Spleen (tissue), 11 donors: Measurements from ENCODE around the gene FAM180B. TPM values are rescaled to one million over a fixed set of nuclear protein-coding genes. Genes with fewer than 3 reads are reported as not detected.

Experiments
- DNase-seq: peaks from one replicate; pipeline ENCODE4 v3.0.0-alpha.2; 2020
- H3K27ac ChIP-seq, 8 donors: fragments of 200-600 bp; sonication (generic) in 7 of 8; 1 replicate in 4 of 8; 2 replicates in 4 of 8; pipeline versions ENCODE4 v1.5.0 to v1.8.0; 2016 to 2021; ENCODE audit warnings: inconsistent platforms in 4 of 8, mild to moderate bottlenecking in 4 of 8, moderate library complexity in 1 of 8
- H3K27me3 ChIP-seq, 7 donors: fragments of 200-600 bp; sonication (generic) in 6 of 7; replicated peaks in 1 of 7; 1 replicate in 4 of 7; 2 replicates in 3 of 7; pipeline versions ENCODE4 v1.5.0 to v1.8.0; 2016 to 2021; ENCODE audit warnings: inconsistent platforms in 3 of 7, mild to moderate bottlenecking in 1 of 7
- H3K36me3 ChIP-seq, 6 donors: fragments of 200-600 bp; sonication (generic) in 5 of 6; 1 replicate in 4 of 6; 2 replicates in 2 of 6; pipeline versions ENCODE4 v1.5.0 to v1.8.0; 2016 to 2021; ENCODE audit warnings: inconsistent platforms in 2 of 6
- H3K4me1 ChIP-seq, 6 donors: fragments of 200-600 bp; sonication (generic) in 5 of 6; 1 replicate in 3 of 6; 2 replicates in 3 of 6; pipeline versions ENCODE4 v1.5.0 to v1.8.0; 2016 to 2021; ENCODE audit warnings: inconsistent platforms in 3 of 6
- H3K4me3 ChIP-seq, 8 donors: fragments of 200-600 bp; sonication (generic) in 7 of 8; 1 replicate in 4 of 8; 2 replicates in 4 of 8; pipeline versions ENCODE4 v1.5.0 to v1.8.0; 2016 to 2021; ENCODE audit warnings: inconsistent platforms in 4 of 8, mild to moderate bottlenecking in 4 of 8, moderate library complexity in 2 of 8
- H3K9me3 ChIP-seq, 8 donors: fragments of 200-600 bp; sonication (generic) in 7 of 8; 1 replicate in 4 of 8; 2 replicates in 4 of 8; pipeline versions ENCODE4 v1.5.0 to v1.8.0; 2016 to 2021; ENCODE audit warnings: inconsistent platforms in 4 of 8
- POLR2A ChIP-seq, 3 donors: fragments of 450-650 bp; IDR thresholded peaks; one replicate each; pipeline ENCODE4 v1.5.1; 2017; ENCODE audit warnings: antibody characterized with exemption in 3 of 3, mild to moderate bottlenecking in 1 of 3
- POLR2AphosphoS5 ChIP-seq, 3 donors: sonication (generic); formaldehyde crosslinking; IDR thresholded peaks; one replicate each; pipeline ENCODE4 v1.5.1; 2017; ENCODE audit warnings: antibody characterized with exemption in 3 of 3
- WGBS, 5 donors: extraction: QIAGEN DNeasy Blood & Tissue Kit in 3 of 5; methylation state at CpG; one replicate each; pipeline versions ENCODE4 v1.1.5 to v1.1.7; 2013 to 2018; 5-methylcytosine and 5-hydroxymethylcytosine counted together
- intact Hi-C: fragments of 100-400 bp; cut with DNase I; formaldehyde crosslinking; loops from one replicate; pipeline ENCODE4 v1.15.0; 2023; ENCODE audit warnings: low total_unique reads
- polyA plus RNA-seq, 3 donors: library from polyadenylated mRNA; stranded (reverse); fragments of 200-250 nt; gene quantifications; one replicate each; pipeline ENCODE4 v1.2.1, GENCODE V29; 2013
- total RNA-seq, 7 donors: library from RNA; depleted of rRNA in 3 of 7; stranded (reverse); fragments of >200 nt in 3 of 7; fragmentation: NEBNext Ultra II Directional in 4 of 7; extraction: Animal tissue kit (Norgen Biotek cat#: 25700) in 4 of 7; gene quantifications; one replicate each; pipeline versions ENCODE4 v1.1.0 to v1.2.1, GENCODE V29; 2016 to 2021
- TF ChIP-seq, protein P1 (sequence below), 11 experiments: fragments of 200-600 bp in 7 of 11; fragments of 450-650 bp in 4 of 11; sonication (generic) in 4 of 11; IDR thresholded peaks in 8 of 11; conservative IDR thresholded peaks in 3 of 11; 1 replicate in 7 of 11; 2 replicates in 4 of 11; pipeline versions ENCODE4 v1.4.0 to v1.8.0; 2016 to 2021; ENCODE audit warnings: antibody characterized with exemption in 11 of 11, inconsistent platforms in 4 of 11, mild to moderate bottlenecking in 1 of 11
- donor health status: healthy with polysubstance abuse.
- donor health status: DM: no; HTN: no; CAD: no; lungs with moderate emphysema.
- donor health status: DM: no; HTN: no; CAD: no.
- donor health status: Bipolar disorder and iron deficiency.
- donor health status: healthy.
- donor health status: DM: no; HTN: no; CAD: no.
- donor health status: DM: yes; HTN: yes; CAD: no.

FAM180B gene
- total and polyA plus RNA-seq, 10 donors: 0.07 to 0.22 TPM; not detected in 8

DNA sequence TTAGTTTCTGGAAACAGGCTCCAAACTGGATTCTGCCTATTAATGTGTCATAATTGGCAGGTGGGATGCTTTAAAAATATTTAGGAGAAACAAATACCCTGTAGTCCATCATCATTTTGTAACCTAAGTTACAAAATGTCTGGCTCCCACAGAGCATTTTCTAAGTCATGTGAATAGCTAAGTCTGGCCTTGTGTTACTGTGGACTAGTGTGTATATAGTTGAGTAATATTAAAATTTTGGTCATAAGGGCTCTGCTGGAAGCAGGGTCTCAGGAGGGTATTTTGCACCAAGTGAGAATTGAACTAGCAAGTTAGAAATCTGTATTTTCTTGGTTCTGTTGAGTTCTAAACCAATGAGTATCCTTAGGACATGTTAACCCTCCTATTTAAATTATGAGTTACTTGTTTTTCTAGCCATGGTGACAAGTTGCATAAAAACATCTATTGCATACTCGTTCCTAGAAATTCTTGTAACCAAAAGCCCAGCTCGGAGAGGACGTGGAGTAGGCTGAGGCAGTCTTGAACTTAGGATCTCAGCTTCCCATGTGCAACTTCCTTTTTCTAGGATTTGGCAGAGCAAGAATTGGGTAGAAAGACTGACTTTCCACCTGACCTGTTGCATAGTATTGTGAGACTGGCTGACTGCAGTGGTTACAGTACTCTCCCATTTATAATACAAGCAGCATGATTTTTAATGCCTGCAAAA lies 15.7 kb upstream of the FAM180B start:
- TF ChIP-seq POLR2AphosphoS5 (IDR thresholded peaks at IDR 0.05) (no peak), POLR2A (IDR thresholded peaks at IDR 0.05) (no peak)
- TF ChIP-seq, protein P1, sequence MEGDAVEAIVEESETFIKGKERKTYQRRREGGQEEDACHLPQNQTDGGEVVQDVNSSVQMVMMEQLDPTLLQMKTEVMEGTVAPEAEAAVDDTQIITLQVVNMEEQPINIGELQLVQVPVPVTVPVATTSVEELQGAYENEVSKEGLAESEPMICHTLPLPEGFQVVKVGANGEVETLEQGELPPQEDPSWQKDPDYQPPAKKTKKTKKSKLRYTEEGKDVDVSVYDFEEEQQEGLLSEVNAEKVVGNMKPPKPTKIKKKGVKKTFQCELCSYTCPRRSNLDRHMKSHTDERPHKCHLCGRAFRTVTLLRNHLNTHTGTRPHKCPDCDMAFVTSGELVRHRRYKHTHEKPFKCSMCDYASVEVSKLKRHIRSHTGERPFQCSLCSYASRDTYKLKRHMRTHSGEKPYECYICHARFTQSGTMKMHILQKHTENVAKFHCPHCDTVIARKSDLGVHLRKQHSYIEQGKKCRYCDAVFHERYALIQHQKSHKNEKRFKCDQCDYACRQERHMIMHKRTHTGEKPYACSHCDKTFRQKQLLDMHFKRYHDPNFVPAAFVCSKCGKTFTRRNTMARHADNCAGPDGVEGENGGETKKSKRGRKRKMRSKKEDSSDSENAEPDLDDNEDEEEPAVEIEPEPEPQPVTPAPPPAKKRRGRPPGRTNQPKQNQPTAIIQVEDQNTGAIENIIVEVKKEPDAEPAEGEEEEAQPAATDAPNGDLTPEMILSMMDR (IDR thresholded peaks at IDR 0.05 in 8 of 11, conservative IDR thresholded peaks at IDR 0.05 in 3 of 11): no peak
- WGBS, 5 donors: 63 to 83% (median 76%) methylated on average over 3 of the region's 3 CpGs
- Histone ChIP-seq H3K36me3 (peaks cover 9 to 75% (median 57%) of the 10 kb centered on the region in 6 donors), H3K27ac (no peak overlapping the region), H3K9me3 (no peaks in the 10 kb centered on the region), H3K4me3 (no peak overlapping the region), H3K4me1 (peaks cover 6 to 68% (median 14%) of the 10 kb centered on the region in 6 donors), H3K27me3 (no peaks in the 10 kb centered on the region)
- DNase-seq: no peak
- intact Hi-C loops: no loop called here

DNA sequence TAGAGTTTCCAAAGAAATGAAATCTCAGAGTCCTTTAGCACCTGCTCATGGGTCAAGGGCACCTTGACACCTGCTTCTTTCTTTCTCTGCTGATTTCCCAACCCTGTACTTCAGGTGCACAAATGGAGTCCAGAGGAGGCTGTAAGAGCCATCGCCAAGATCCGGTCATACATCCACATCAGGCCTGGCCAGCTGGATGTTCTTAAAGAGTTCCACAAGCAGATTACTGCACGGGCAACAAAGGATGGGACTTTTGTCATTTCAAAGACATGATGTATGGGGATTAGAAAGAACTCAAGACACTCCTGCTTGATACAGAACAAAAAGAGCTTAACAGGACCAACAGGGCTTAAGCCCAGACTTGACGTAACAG lies 15.1 kb upstream of the FAM180B start:
- TF ChIP-seq POLR2AphosphoS5 (IDR thresholded peaks at IDR 0.05) (no peak), POLR2A (IDR thresholded peaks at IDR 0.05) (no peak)
- TF ChIP-seq, protein P1 (IDR thresholded peaks at IDR 0.05 in 8 of 11, conservative IDR thresholded peaks at IDR 0.05 in 3 of 11): no peak
- WGBS, 5 donors: 86 to 94% (median 91%) methylated on average over 4 of the region's 4 CpGs
- no peak overlapping the region for H3K4me3 ChIP-seq
- intact Hi-C loops: no loop called here
- DNase-seq: peak; percentile 13
- no peak overlapping the region for H3K27ac ChIP-seq
- H3K36me3 ChIP-seq: peaks cover 9 to 80% (median 60%) of the 10 kb centered on the region in 6 donors
- H3K27me3 ChIP-seq: no peaks in the 10 kb centered on the region
- H3K9me3 ChIP-seq: no peaks in the 10 kb centered on the region
- H3K4me1 ChIP-seq: peaks cover 5 to 67% (median 12%) of the 10 kb centered on the region in 6 donors

GRCh38 chr11:47571895-47572294 lies 14.6 kb upstream of the FAM180B start:
- peaks cover 9 to 86% (median 61%) of the 10 kb centered on the region in 6 donors for H3K36me3 ChIP-seq
- H3K27me3 ChIP-seq: no peaks in the 10 kb centered on the region
- TF ChIP-seq POLR2A (IDR thresholded peaks at IDR 0.05) (no peak), POLR2AphosphoS5 (IDR thresholded peaks at IDR 0.05) (no peak)
- TF ChIP-seq, protein P1 (IDR thresholded peaks at IDR 0.05 in 8 of 11, conservative IDR thresholded peaks at IDR 0.05 in 3 of 11): no peak
- 76 to 97% (median 96%) methylated on average over 1 of the region's 1 CpG for WGBS, 5 donors
- no peaks in the 10 kb centered on the region for H3K9me3 ChIP-seq
- no peak overlapping the region for H3K4me3 ChIP-seq
- no peak for DNase-seq
- peaks cover 0 to 67% (median 12%) of the 10 kb centered on the region in 6 donors for H3K4me1 ChIP-seq
- H3K27ac ChIP-seq: no peak overlapping the region
- intact Hi-C loops: no loop called here

- 56 to 84% (median 81%) methylated on average over 6 to 8 of the region's 8 CpGs for WGBS, 5 donors
- H3K4me3 ChIP-seq: no peak overlapping the region
- H3K9me3 ChIP-seq: no peaks in the 10 kb centered on the region
- peaks cover 9 to 67% (median 19%) of the 10 kb centered on the region in 6 donors for H3K4me1 ChIP-seq
- intact Hi-C loops: no loop called here
- no peaks in the 10 kb centered on the region for H3K27me3 ChIP-seq
- H3K36me3 ChIP-seq: peaks cover 9 to 95% (median 63%) of the 10 kb centered on the region in 6 donors
- H3K27ac ChIP-seq: no peak overlapping the region
- DNase-seq: no peak
- TF ChIP-seq POLR2A (IDR thresholded peaks at IDR 0.05) (no peak), POLR2AphosphoS5 (IDR thresholded peaks at IDR 0.05) (no peak)
- TF ChIP-seq, protein P1 (IDR thresholded peaks at IDR 0.05 in 8 of 11, conservative IDR thresholded peaks at IDR 0.05 in 3 of 11): no peak
These were observed 13.7 kb upstream of the FAM180B start for GRCh38 chr11:47572715-47573255.
